ENCODE measurements around the gene STIMATE. TPM values are rescaled to one million over a fixed set of nuclear protein-coding genes. Genes with fewer than 3 reads are reported as not detected.

The STIMATE gene
- total RNA-seq, 2 experiments from 2014 or later = 18.1 to 19.0 TPM

GRCh38 chr3:52881871-52882270, 15.5 kb downstream of the STIMATE start:
- intact Hi-C loops (cut with micrococcal nuclease; ENCODE audit: unreplicated experiment) = no loop called here
- CTCF ChIA-PET (ENCODE audit: unreplicated experiment) = no interaction called here

GRCh38 chr3:52880474-52880873, 16.9 kb downstream of the STIMATE start:
- no peak for TF ChIP-seq EZH2phosphoT487 (IDR thresholded peaks at IDR 0.05; ENCODE audit: borderline replicate concordance, low read depth, low read length)
- TF ChIP-seq, protein P1, sequence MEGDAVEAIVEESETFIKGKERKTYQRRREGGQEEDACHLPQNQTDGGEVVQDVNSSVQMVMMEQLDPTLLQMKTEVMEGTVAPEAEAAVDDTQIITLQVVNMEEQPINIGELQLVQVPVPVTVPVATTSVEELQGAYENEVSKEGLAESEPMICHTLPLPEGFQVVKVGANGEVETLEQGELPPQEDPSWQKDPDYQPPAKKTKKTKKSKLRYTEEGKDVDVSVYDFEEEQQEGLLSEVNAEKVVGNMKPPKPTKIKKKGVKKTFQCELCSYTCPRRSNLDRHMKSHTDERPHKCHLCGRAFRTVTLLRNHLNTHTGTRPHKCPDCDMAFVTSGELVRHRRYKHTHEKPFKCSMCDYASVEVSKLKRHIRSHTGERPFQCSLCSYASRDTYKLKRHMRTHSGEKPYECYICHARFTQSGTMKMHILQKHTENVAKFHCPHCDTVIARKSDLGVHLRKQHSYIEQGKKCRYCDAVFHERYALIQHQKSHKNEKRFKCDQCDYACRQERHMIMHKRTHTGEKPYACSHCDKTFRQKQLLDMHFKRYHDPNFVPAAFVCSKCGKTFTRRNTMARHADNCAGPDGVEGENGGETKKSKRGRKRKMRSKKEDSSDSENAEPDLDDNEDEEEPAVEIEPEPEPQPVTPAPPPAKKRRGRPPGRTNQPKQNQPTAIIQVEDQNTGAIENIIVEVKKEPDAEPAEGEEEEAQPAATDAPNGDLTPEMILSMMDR (conservative IDR thresholded peaks at IDR 0.05; ENCODE audit: low read length) = no peak
- no peaks in the 10 kb centered on the region for H3K9me2 ChIP-seq (ENCODE audit: insufficient read depth, low read length)
- no peaks in the 10 kb centered on the region; the same call in 1 of the 2 replicates for H3K9me3 ChIP-seq (ENCODE audit: low read length)
- intact Hi-C loops (cut with micrococcal nuclease; ENCODE audit: unreplicated experiment) = no loop called here
- no peaks in the 10 kb centered on the region for H3K79me2 ChIP-seq (ENCODE audit: insufficient read depth, low read depth, low read length)
- H3K4me2 ChIP-seq (ENCODE audit: low read length) = no peak overlapping the region
- DNase-seq (ENCODE audit: low spot score) = no peak
- no peak overlapping the region for H3K4me3 ChIP-seq (ENCODE audit: low read depth, low read length, poor library complexity, severe bottlenecking)
- BruUV-seq (replicated peaks) = no TSS peak
- no peaks in the 10 kb centered on the region for H4K20me1 ChIP-seq (ENCODE audit: insufficient read depth, low read length)
- no peak overlapping the region for H2AFZ ChIP-seq (ENCODE audit: low read length)
- POLR2A ChIA-PET = no interaction called here
- CTCF ChIA-PET (ENCODE audit: unreplicated experiment) = no interaction called here
- H3K4me1 ChIP-seq (ENCODE audit: insufficient read depth, low read length, poor library complexity, severe bottlenecking) = peaks cover 5% of the 10 kb centered on the region
- no peak overlapping the region for H3K27ac ChIP-seq (ENCODE audit: low read depth, low read length, poor library complexity, severe bottlenecking)
- H3K36me3 ChIP-seq (ENCODE audit: insufficient read depth, low read length) = peaks cover 11% of the 10 kb centered on the region

More at GRCh38 chr3:52881871-52882270, 15.5 kb downstream of the STIMATE start:
- Histone ChIP-seq H2AFZ (ENCODE audit: low read length) (no peak overlapping the region), H4K20me1 (ENCODE audit: insufficient read depth, low read length) (no peaks in the 10 kb centered on the region), H3K27ac (ENCODE audit: low read depth, low read length, poor library complexity, severe bottlenecking) (no peak overlapping the region), H3K4me2 (ENCODE audit: low read length) (no peak overlapping the region), H3K79me2 (ENCODE audit: insufficient read depth, low read depth, low read length) (no peaks in the 10 kb centered on the region), H3K4me3 (ENCODE audit: low read depth, low read length, poor library complexity, severe bottlenecking) (no peak overlapping the region), H3K9me3 (ENCODE audit: low read length) (no peaks in the 10 kb centered on the region; the same call in 1 of the 2 replicates), H3K36me3 (ENCODE audit: insufficient read depth, low read length) (peaks cover 25% of the 10 kb centered on the region), H3K4me1 (ENCODE audit: insufficient read depth, low read length, poor library complexity, severe bottlenecking) (peaks cover 5% of the 10 kb centered on the region), H3K9me2 (ENCODE audit: insufficient read depth, low read length) (no peaks in the 10 kb centered on the region)
- no peak for TF ChIP-seq EZH2phosphoT487 (IDR thresholded peaks at IDR 0.05; ENCODE audit: borderline replicate concordance, low read depth, low read length)
- TF ChIP-seq, protein P1 (conservative IDR thresholded peaks at IDR 0.05; ENCODE audit: low read length) = no peak
- no peak for DNase-seq (ENCODE audit: low spot score)
- no TSS peak for BruUV-seq (replicated peaks)
- POLR2A ChIA-PET = interaction anchor here (1.2 kb wide), 1 partner anchor 21 kb away, joined by 3 read pairs; no protein-coding TSS in a partner anchor

- ChIA-PET POLR2A (no interaction called here), CTCF (ENCODE audit: unreplicated experiment) (no interaction called here)
- no peaks in the 10 kb centered on the region for H3K79me2 ChIP-seq (ENCODE audit: insufficient read depth, low read depth, low read length)
- no peaks in the 10 kb centered on the region for H4K20me1 ChIP-seq (ENCODE audit: insufficient read depth, low read length)
- H3K4me1 ChIP-seq (ENCODE audit: insufficient read depth, low read length, poor library complexity, severe bottlenecking) = peaks cover 5% of the 10 kb centered on the region
- H3K9me2 ChIP-seq (ENCODE audit: insufficient read depth, low read length) = no peaks in the 10 kb centered on the region
- no peak overlapping the region for H2AFZ ChIP-seq (ENCODE audit: low read length)
- H3K36me3 ChIP-seq (ENCODE audit: insufficient read depth, low read length) = peaks cover 7% of the 10 kb centered on the region
- no peak overlapping the region for H3K4me2 ChIP-seq (ENCODE audit: low read length)
- H3K27ac ChIP-seq (ENCODE audit: low read depth, low read length, poor library complexity, severe bottlenecking) = no peak overlapping the region
- intact Hi-C loops (cut with micrococcal nuclease; ENCODE audit: unreplicated experiment) = no loop called here
- TF ChIP-seq, protein P1 (conservative IDR thresholded peaks at IDR 0.05; ENCODE audit: low read length) = no peak
- TF ChIP-seq EZH2phosphoT487 (IDR thresholded peaks at IDR 0.05; ENCODE audit: borderline replicate concordance, low read depth, low read length) = no peak
- no peaks in the 10 kb centered on the region; the same call in 1 of the 2 replicates for H3K9me3 ChIP-seq (ENCODE audit: low read length)
- BruUV-seq (replicated peaks) = no TSS peak
- no peak for DNase-seq (ENCODE audit: low spot score)
- H3K4me3 ChIP-seq (ENCODE audit: low read depth, low read length, poor library complexity, severe bottlenecking) = no peak overlapping the region
Measured at GRCh38 chr3:52880047-52880446, 17.3 kb downstream of the STIMATE start.

Measured in OCI-LY7 (cell line).